GM18498 (cell line): ENCODE measurements around the gene LBHD2.

Experiments
- ATAC-seq: cut with Tn5 transposase; IDR thresholded peaks from one replicate; pipeline ENCODE4 v1.9.1; 2021; ENCODE audit warnings: mild to moderate bottlenecking, moderate library complexity; ENCODE audit not compliant: unreplicated experiment

The LBHD2 gene

DNA sequence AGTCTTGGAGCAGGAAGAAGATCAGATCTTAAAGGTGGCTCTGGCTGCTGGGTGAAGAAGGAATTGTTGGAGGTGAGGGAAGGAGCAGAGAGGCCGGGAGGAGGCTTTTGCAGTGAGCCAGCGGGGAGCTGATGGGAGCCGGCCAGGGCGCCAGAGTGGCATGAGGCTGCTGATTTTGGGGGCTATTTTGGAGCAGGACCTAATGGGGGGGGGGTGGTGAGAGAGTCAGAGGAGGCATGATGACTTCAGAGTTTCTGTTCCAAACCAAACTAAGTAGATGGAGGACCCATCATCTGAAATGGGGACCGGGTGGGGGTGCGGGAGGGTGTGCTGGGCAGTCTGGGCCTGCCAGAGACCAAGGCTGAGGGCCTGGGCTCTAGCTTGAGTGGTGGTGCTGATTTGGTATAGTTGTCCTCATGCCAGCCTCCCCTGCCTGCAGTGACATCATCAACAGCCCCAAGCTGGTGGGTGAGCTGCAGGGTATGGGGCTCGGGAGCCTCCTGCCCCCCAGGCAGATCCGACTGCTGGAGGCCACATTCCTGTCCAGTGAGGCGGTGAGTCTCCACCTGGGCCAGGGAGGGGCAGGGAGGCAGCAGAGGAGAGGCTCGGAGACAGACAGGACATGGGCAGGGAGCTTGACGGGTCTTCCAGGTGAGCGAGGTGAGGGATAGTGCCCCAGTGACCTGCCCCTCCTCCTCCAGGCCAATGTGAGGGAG is 45.4 kb downstream of the LBHD2 start:
- ATAC-seq = no peak

- no peak for ATAC-seq
These were observed 46.2 kb downstream of the LBHD2 start for GRCh38 chr14:103130017-103130764.

DNA sequence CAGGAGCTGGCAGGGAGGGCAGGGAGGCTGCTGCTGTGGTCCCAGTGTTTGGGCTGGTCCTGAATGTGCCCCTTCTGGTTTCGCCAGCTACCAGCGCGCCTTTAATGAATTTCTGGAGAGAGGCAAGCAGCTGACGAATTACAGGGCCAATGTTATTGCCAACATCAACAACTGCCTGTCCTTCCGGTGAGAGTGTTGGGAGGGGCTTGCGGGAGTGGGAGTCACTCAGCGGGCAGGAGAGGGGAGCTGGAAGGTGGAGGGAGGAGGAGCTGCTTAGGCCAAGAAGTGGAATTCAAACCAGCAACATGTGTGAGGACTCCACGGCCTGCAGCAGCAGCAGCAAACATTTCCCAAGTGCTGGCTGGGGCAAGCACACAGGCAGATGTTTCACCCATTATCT is 47.0 kb downstream of the LBHD2 start:
- no peak for ATAC-seq

DNA sequence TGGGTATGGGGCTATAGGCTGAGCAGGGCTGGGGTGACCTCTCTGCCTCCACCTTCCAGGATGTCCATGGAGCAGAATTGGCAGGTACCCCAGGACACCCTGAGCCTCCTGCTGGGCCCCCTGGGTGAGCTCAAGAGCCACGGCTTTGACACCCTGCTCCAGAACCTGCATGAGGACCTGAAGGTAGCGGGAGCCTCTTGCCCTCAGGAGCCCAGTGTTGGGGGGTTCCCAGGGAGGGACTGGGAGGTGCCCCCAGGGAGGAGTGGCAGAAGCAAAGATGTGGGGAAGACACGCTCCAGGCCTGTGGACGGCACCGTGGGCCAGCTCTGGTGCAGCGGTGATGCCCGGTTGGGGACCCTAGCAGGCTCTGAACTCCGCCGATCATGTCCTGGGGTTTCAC is 47.6 kb downstream of the LBHD2 start:
- no peak for ATAC-seq

- no peak for ATAC-seq
These were observed 48.6 kb downstream of the LBHD2 start for GRCh38 chr14:103132381-103133209.

- no peak for ATAC-seq
These were observed 49.5 kb downstream of the LBHD2 start for GRCh38 chr14:103133210-103134140.

- ATAC-seq = no peak
These were observed 50.4 kb downstream of the LBHD2 start for GRCh38 chr14:103134405-103134804.

GRCh38 chr14:103134919-103135318 is 50.9 kb downstream of the LBHD2 start:
- ATAC-seq = no peak

GRCh38 chr14:103135333-103136260 is 51.6 kb downstream of the LBHD2 start:
- ATAC-seq = no peak

- ATAC-seq = no peak
These were observed 52.6 kb downstream of the LBHD2 start for GRCh38 chr14:103136388-103137271.

- no peak for ATAC-seq
These were observed 53.8 kb downstream of the LBHD2 start for GRCh38 chr14:103137689-103138300.

- no peak for ATAC-seq
These were observed 54.5 kb downstream of the LBHD2 start for GRCh38 chr14:103138301-103139131.

- no peak for ATAC-seq
These were observed 55.4 kb downstream of the LBHD2 start for GRCh38 chr14:103139132-103140025.
